ENCODE data around the gene NFIX.

DNA sequence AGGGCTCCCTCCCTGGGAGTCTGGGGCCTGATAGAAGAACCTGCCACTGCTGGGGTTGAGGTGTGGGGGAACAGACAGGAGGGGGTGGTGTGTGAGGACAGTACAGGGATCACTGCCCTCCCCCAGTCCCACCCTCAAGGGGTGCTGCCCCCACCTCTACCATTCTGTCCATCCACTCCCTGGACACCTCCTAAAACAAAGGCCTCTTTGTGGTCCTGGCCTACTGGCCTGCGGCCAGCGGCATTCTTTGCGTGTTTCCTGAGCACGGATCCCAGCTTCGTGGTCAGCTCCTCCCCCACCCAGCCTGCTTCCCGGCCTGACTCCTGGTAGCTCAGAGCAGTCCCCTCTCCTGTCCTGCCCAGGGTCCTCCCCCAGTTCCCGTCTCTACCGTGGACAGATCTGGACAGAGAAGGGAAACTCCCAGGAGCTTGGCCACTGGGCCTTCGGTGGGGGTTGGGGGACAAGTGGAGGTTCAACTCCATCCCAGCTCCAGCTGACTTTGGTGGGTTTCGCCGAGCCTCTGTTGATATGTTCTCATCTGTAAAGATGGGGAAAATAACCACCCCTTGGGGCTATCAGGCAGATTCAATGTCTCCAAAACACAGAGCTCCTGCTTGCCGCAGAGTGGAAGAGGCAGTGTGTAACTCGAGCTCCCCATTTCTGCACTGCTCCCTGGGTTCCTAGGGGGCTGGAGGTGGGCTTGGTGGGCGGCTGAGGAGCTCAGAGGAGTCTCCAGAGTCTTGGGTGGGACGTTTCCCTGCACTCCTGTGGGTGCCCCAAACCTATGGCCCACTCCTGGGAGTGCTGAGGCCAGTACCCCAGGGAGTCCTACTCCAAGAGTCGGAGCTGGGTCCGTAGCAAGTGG is 58.7 kb downstream of the NFIX start:
- TF ChIP-seq EZH2 (IDR thresholded peaks at IDR 0.05; ENCODE audit: borderline replicate concordance, low read length), result no peak
- TF ChIP-seq, protein P1, sequence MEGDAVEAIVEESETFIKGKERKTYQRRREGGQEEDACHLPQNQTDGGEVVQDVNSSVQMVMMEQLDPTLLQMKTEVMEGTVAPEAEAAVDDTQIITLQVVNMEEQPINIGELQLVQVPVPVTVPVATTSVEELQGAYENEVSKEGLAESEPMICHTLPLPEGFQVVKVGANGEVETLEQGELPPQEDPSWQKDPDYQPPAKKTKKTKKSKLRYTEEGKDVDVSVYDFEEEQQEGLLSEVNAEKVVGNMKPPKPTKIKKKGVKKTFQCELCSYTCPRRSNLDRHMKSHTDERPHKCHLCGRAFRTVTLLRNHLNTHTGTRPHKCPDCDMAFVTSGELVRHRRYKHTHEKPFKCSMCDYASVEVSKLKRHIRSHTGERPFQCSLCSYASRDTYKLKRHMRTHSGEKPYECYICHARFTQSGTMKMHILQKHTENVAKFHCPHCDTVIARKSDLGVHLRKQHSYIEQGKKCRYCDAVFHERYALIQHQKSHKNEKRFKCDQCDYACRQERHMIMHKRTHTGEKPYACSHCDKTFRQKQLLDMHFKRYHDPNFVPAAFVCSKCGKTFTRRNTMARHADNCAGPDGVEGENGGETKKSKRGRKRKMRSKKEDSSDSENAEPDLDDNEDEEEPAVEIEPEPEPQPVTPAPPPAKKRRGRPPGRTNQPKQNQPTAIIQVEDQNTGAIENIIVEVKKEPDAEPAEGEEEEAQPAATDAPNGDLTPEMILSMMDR (conservative IDR thresholded peaks at IDR 0.05 in 1 of 2, IDR thresholded peaks at IDR 0.05 in 1 of 2; ENCODE audit: extremely low read depth in 1 of 2, insufficient read depth in 1 of 2, low read depth in 1 of 2, low read length in 2 of 2), result no peak
